ENCODE data around the gene ATP10A. TPM values are rescaled to one million over a fixed set of nuclear protein-coding genes. Genes with fewer than 3 reads are reported as not detected.

The ATP10A gene
- total RNA-seq, 1 experiment from 2014 or later, result 3.9 TPM

DNA sequence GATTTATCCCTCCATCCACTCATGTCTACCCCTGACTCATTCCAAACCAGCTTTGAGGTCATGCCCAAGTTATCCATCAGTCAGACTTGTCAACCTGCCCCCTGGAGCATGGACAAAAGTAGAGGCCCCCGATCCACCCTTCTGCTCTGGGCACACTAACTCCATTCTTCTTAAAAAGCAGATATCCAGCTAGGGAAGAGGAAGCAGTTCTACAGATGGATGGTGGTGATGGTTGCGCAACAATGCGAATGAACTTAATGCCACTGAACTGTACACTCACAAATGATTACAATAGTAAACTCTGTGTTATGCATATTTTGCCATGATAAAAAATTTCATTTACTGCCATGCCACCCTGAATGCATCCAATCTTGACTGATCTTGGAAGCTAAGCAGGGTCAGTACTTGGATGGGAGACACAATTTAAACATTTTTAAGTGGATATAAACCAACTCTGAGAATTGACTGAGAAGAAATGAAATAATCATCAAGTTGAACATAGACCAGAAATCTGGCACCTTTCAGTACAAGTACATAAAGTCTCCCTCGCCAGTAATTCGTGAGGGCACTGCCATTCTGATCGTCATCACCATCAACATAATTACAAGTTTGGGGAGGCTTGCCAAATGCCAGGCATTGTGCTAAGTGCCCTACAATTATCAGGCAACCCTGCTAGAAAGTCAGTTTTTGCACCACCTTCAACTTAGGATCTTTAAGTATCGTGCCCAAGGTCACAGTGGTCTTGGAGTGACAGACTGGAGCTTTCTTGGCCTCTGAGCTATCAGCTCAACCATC, 124.8 kb downstream of the ATP10A start:
- Histone ChIP-seq H3K27me3 (ENCODE audit: insufficient read depth, low read length) (no peaks in the 10 kb centered on the region), H3K14ac (ENCODE audit: insufficient read depth, low read length) (no peak overlapping the region), H4K91ac (ENCODE audit: insufficient read length, low read depth, low read length) (no peak overlapping the region), H3K79me2 (ENCODE audit: insufficient read depth, low read length) (no peaks in the 10 kb centered on the region), H3K18ac (ENCODE audit: insufficient read length, low read depth, low read length) (no peak overlapping the region), H3K56ac (ENCODE audit: insufficient read length, low read depth, low read length) (no peak overlapping the region), H3K4ac (ENCODE audit: low read depth, low read length) (no peak overlapping the region), H2BK5ac (ENCODE audit: insufficient read length, low read length) (no peak overlapping the region), H3K9me3 (ENCODE audit: control insufficient read depth, low read depth, low read length) (no peaks in the 10 kb centered on the region), H2BK15ac (ENCODE audit: low read depth, low read length) (no peak overlapping the region), H2AK5ac (ENCODE audit: insufficient read length, low read length) (no peak overlapping the region), H3K79me1 (ENCODE audit: insufficient read depth, low read depth, low read length, poor library complexity, severe bottlenecking) (no peaks in the 10 kb centered on the region), H4K20me1 (ENCODE audit: control insufficient read depth, insufficient read depth, insufficient read length) (no peaks in the 10 kb centered on the region), H2BK12ac (ENCODE audit: insufficient read length, low read depth, low read length) (no peak overlapping the region), H2BK120ac (ENCODE audit: low read depth, low read length, poor library complexity, severe bottlenecking) (no peak overlapping the region), H3K27ac (ENCODE audit: insufficient read length, low read depth, low read length) (no peak overlapping the region), H4K8ac (replicated peaks; ENCODE audit: insufficient read length, low read depth, low read length) (no peak overlapping the region), H3K9ac (ENCODE audit: extremely low read depth, insufficient read length, low read length) (no peak overlapping the region), H4K5ac (ENCODE audit: insufficient read length, low read depth, low read length) (no peak overlapping the region), H3T11ph (ENCODE audit: low read length) (no peak overlapping the region), H3K23ac (ENCODE audit: insufficient read length, low read depth, low read length) (no peak overlapping the region), H2BK20ac (ENCODE audit: low read depth, low read length, poor library complexity, severe bottlenecking) (no peak overlapping the region), H3K4me1 (ENCODE audit: insufficient read depth, low read length) (no peaks in the 10 kb centered on the region), H2AFZ (ENCODE audit: low read length) (no peak overlapping the region), H3K4me2 (ENCODE audit: insufficient read depth, insufficient read length, low read length) (no peak overlapping the region), H3K23me2 (ENCODE audit: insufficient read length, low read depth, low read length, poor library complexity, severe bottlenecking) (no peaks in the 10 kb centered on the region)
- peaks cover 1% of the 10 kb centered on the region; the same call in 1 of the 2 replicates for H3K27me3 Mint-ChIP-seq (ENCODE audit: low read depth)
- no peaks in the 10 kb centered on the region for H3K9me3 Mint-ChIP-seq
- H3K4me3 Mint-ChIP-seq, result no peak overlapping the region
- no peak for TF ChIP-seq CTCF (conservative IDR thresholded peaks at IDR 0.05)
- no peak overlapping the region for H3K27ac Mint-ChIP-seq
- no peak for DNase-seq
- peaks cover 2 to 7% of the 10 kb centered on the region in 2 experiments; a peak in 2 of 4 replicates for H3K4me1 Mint-ChIP-seq
- H3K36me3 Mint-ChIP-seq (ENCODE audit: insufficient read depth in 1 of 3, low read depth in 3 of 3), result no peaks in the 10 kb centered on the region
- WGBS (ENCODE audit: extremely low coverage, insufficient read length, low lambda C conversion rate), result no CpG with 5 or more reads among the region's 7 CpGs
